Lung (tissue), 12 donors: ENCODE measurements around the gene LDLRAD4. TPM values are rescaled to one million over a fixed set of nuclear protein-coding genes. Genes with fewer than 3 reads are reported as not detected.

ENCODE experiments used
- ATAC-seq: fragments of 200-7000 bp; cut with Tn5 transposase; one replicate; pipeline ENCODE4 v1.9.1; 2020; ENCODE audit warnings: moderate number of reproducible peaks; ENCODE audit not compliant: insufficient read depth, low FRiP score
- DNase-seq, 3 donors: peaks; one replicate each; pipeline ENCODE4 v3.0.0-alpha.2; 2013 to 2017
- H3K27ac ChIP-seq, 2 donors: one replicate each; pipeline ENCODE4 v1.5.1; 2013; ENCODE audit warnings: mild to moderate bottlenecking in 2 of 2, moderate library complexity in 2 of 2, control low read depth in 1 of 2, inconsistent platforms in 1 of 2, low read depth in 1 of 2, low read length in 1 of 2
- H3K27me3 ChIP-seq, 3 donors: one replicate each; pipeline ENCODE4 v1.5.1; 2013; ENCODE audit warnings: low read length in 2 of 3; ENCODE audit not compliant: control insufficient read depth in 3 of 3, insufficient read depth in 3 of 3
- H3K36me3 ChIP-seq, 4 donors: one replicate each; pipeline ENCODE4 v1.5.1; 2013; ENCODE audit warnings: low read length in 4 of 4, mild to moderate bottlenecking in 1 of 4, moderate library complexity in 1 of 4; ENCODE audit not compliant: control insufficient read depth in 4 of 4, insufficient read depth in 4 of 4
- H3K4me1 ChIP-seq, 5 donors: one replicate each; pipeline ENCODE4 v1.5.1; 2013; ENCODE audit warnings: low read length in 5 of 5, mild to moderate bottlenecking in 2 of 5, moderate library complexity in 1 of 5; ENCODE audit not compliant: control insufficient read depth in 5 of 5, insufficient read depth in 5 of 5
- H3K4me3 ChIP-seq: one replicate; pipeline ENCODE4 v1.5.1; 2013; ENCODE audit warnings: mild to moderate bottlenecking, control low read depth, moderate library complexity
- H3K9ac ChIP-seq, 2 donors: one replicate each; pipeline ENCODE4 v1.5.1; 2013; ENCODE audit warnings: low read length in 2 of 2, control low read depth in 1 of 2; ENCODE audit not compliant: insufficient read depth in 1 of 2
- H3K9me3 ChIP-seq, 4 donors: one replicate each; pipeline ENCODE4 v1.5.1; 2013; ENCODE audit warnings: low read length in 3 of 4, mild to moderate bottlenecking in 1 of 4, moderate library complexity in 1 of 4; ENCODE audit not compliant: control insufficient read depth in 4 of 4, insufficient read depth in 3 of 4
- WGBS, 2 donors: extraction: QIAGEN DNeasy Blood & Tissue Kit; methylation state at CpG; one replicate each; pipeline ENCODE4 v1.1.7; 2013; 5-methylcytosine and 5-hydroxymethylcytosine counted together
- polyA plus RNA-seq, 2 donors: library from polyadenylated mRNA; stranded (reverse); fragments of 200-250 nt; gene quantifications; one replicate each; pipeline ENCODE4 v1.2.1, GENCODE V29; 2013
- total RNA-seq, 2 donors: library from RNA; depleted of rRNA in 1 of 2; stranded (reverse); fragments of >200 nt in 1 of 2; gene quantifications; one replicate each; pipeline ENCODE4 v1.2.1, GENCODE V29; 2014 to 2021
- TF ChIP-seq, protein P1 (sequence below): IDR thresholded peaks from 2 replicates; pipeline ENCODE4 v1.5.1; 2012; ENCODE audit warnings: mild to moderate bottlenecking; ENCODE audit errors: control extremely low read depth, extremely low read depth
- donor health status: control.
- donor health status: control.
- donor health status: Bipolar disorder and iron deficiency.
- donor health status: healthy.
- donor health status: DM: yes; HTN: yes; CAD: no.

The LDLRAD4 gene
- total and polyA plus RNA-seq, 4 donors: 3.2 to 62.4 (median 19.9) TPM

DNA sequence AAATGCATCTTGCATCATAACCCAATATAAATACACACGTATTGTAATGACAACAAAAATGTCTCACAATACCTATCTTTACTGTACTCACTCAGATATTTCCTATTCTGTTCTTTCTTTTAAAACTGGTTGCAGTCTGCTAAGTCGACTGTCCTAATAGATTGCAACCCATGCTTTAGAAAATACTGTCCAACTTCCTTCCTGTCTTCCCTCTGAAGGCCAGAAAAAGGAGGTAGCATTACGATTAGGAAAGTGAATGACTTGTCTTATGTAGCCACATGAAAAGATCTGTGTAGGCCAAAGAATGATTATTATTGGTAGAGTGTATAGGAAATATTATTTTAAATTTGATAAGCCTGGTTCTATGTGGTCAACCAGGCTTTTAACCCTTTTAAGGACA lies 373.7 kb downstream of the LDLRAD4 start:
- no peak overlapping the region for H3K9ac ChIP-seq
- TF ChIP-seq, protein P1, sequence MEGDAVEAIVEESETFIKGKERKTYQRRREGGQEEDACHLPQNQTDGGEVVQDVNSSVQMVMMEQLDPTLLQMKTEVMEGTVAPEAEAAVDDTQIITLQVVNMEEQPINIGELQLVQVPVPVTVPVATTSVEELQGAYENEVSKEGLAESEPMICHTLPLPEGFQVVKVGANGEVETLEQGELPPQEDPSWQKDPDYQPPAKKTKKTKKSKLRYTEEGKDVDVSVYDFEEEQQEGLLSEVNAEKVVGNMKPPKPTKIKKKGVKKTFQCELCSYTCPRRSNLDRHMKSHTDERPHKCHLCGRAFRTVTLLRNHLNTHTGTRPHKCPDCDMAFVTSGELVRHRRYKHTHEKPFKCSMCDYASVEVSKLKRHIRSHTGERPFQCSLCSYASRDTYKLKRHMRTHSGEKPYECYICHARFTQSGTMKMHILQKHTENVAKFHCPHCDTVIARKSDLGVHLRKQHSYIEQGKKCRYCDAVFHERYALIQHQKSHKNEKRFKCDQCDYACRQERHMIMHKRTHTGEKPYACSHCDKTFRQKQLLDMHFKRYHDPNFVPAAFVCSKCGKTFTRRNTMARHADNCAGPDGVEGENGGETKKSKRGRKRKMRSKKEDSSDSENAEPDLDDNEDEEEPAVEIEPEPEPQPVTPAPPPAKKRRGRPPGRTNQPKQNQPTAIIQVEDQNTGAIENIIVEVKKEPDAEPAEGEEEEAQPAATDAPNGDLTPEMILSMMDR: no peak
- ATAC-seq (no peak), DNase-seq (no peak)
- WGBS, 2 donors: 13 to 37% methylated on average over 3 of the region's 3 CpGs
- H3K4me1 ChIP-seq: peaks cover 0 to 8% (median 0%) of the 10 kb centered on the region in 5 donors
- H3K9me3 ChIP-seq: peaks cover 0 to 7% (median 0%) of the 10 kb centered on the region in 4 donors
- H3K27me3 ChIP-seq: no peaks in the 10 kb centered on the region
- H3K27ac ChIP-seq: no peak overlapping the region
- no peak overlapping the region for H3K4me3 ChIP-seq
- H3K36me3 ChIP-seq: no peaks in the 10 kb centered on the region

DNA sequence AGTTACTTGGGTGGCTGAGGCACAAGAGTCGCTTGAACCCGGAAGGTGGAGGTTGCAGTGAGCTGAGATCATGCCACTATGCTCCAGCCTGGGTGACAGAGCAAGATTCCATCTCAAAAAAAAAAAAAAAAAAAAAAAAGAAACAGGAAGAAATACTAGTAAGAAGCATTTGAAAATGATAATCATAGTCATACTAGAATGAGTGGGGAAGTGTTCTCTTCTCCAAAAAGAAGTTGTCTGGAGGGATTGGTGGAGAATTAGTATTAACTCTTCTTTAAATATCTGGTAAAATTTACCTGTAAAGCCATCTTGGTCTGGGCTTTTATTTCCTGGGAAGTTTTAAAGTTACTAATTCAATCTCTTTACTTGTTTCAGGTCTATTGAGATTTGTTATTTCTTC lies 376.0 kb downstream of the LDLRAD4 start:
- H3K4me3 ChIP-seq: no peak overlapping the region

DNA sequence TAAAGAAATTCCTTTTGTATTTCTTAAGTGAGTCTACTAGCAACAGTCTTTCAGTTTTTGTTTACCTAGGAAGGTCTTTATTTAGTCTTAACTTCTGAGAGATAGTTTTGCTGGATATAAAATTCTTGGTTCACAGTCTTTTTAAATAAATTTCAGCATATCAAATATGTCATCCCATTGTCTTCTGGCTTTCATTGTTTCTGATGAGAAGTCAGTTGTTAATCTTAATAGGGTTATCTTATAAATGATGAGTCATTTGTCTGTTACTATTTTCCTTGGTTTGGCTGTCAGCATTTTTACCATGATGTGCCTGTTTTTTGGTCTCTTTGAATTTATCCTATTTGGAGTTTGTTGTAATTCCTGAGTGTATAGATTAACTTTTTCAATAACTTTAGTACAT lies 378.5 kb downstream of the LDLRAD4 start:
- H3K9ac ChIP-seq: no peak overlapping the region
- no peaks in the 10 kb centered on the region for H3K27me3 ChIP-seq
- no peak overlapping the region for H3K4me3 ChIP-seq
- no peaks in the 10 kb centered on the region for H3K36me3 ChIP-seq
- ATAC-seq (no peak), DNase-seq (no peak)
- peaks cover 0 to 21% (median 4%) of the 10 kb centered on the region in 4 donors for H3K9me3 ChIP-seq
- no peaks in the 10 kb centered on the region for H3K4me1 ChIP-seq
- H3K27ac ChIP-seq: no peak overlapping the region
- TF ChIP-seq, protein P1: no peak

More for the DNA sequence above, 376.0 kb downstream of the LDLRAD4 start:
- Histone ChIP-seq H3K27ac (no peak overlapping the region), H3K9me3 (peaks cover 0 to 21% (median 4%) of the 10 kb centered on the region in 4 donors), H3K36me3 (no peaks in the 10 kb centered on the region), H3K27me3 (no peaks in the 10 kb centered on the region), H3K4me1 (peaks cover 0 to 8% (median 0%) of the 10 kb centered on the region in 5 donors), H3K9ac (no peak overlapping the region)
- TF ChIP-seq, protein P1: no peak
- ATAC-seq (no peak), DNase-seq (no peak)
- WGBS, 2 donors: 92 to 93% methylated on average over 2 of the region's 2 CpGs

DNA sequence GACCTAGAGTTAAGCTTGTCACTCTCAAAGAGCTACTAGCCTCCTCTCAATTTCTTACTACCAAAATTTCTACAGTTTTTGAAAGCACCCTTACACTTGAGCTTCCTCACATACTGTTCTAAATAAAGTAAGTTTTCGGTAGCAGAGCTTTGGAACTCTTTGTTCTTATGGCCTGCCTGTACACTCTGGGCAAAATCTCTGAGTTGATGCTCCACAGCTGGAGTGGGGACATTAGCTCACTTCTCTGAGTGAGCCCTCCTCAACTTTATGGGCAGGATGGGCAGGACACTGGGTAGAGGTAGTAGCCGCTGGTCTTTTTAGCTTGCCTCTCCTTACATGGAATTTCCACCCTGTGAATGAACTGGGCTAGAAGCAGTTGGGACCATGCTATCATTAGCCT lies 380.0 kb downstream of the LDLRAD4 start:
- H3K4me1 ChIP-seq: no peaks in the 10 kb centered on the region
- no peak overlapping the region for H3K9ac ChIP-seq
- peaks cover 0 to 21% (median 4%) of the 10 kb centered on the region in 4 donors for H3K9me3 ChIP-seq
- no peaks in the 10 kb centered on the region for H3K36me3 ChIP-seq
- H3K27me3 ChIP-seq: no peaks in the 10 kb centered on the region
- no peak overlapping the region for H3K4me3 ChIP-seq
- ATAC-seq (no peak), DNase-seq (no peak)
- WGBS, 2 donors: 95 to 97% methylated on average over 2 of the region's 2 CpGs
- TF ChIP-seq, protein P1: no peak
- H3K27ac ChIP-seq: no peak overlapping the region
